ENCODE measurements around the gene ATF3. TPM values are rescaled to one million over a fixed set of nuclear protein-coding genes. Genes with fewer than 3 reads are reported as not detected.
A peak's percentile ranks its signal among the peaks of the same experiment; 100 is the strongest.

The ATF3 gene
- total RNA-seq, 1 donor: 5.2 TPM

DNA sequence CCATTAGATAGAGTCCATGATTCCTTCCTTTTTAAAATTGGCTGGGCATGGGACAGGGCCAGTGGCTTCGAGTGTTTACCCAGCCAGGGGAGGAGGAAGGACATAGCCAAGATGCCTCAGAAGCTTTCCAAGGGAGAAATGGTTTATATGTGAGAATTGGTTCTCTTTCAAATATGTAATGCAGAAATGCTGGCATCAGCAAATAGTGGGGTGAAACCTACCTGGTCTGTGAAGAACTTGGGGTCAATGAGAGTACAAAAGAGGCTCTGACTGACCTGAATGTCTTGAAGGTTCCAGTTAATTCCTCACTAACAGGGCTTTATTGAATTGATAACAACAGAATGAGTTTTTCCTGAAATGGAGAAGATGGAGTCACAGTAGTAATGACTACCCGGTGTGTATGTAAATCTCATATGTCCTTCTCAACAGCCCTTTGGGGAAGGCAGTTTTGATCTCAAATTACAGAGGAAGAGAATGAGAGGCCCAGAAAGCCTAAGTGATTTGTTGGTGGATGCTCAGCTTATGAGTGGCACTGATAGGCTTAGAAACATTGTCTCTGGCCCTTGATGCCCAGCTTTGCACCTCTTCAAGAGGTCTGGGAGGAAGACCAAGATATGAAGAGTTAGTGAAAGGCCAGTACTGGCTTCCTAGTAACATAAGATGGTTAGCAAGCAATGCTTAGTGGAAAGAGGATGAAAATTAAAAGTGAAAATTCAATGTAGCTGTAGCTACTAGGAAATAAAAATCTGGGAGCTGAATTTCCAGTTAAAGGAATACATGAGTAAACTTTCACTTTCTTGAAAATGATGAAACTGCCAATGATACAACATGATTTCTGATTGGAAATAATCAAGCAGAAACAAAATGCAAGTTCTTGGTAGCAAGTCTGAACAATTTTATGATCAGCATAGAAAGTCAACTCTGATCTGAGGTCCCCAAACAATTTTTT is 2.7 kb downstream of the ATF3 start:
- DNase-seq (ENCODE audit: low read depth): no peak
- TF ChIP-seq, protein P1, sequence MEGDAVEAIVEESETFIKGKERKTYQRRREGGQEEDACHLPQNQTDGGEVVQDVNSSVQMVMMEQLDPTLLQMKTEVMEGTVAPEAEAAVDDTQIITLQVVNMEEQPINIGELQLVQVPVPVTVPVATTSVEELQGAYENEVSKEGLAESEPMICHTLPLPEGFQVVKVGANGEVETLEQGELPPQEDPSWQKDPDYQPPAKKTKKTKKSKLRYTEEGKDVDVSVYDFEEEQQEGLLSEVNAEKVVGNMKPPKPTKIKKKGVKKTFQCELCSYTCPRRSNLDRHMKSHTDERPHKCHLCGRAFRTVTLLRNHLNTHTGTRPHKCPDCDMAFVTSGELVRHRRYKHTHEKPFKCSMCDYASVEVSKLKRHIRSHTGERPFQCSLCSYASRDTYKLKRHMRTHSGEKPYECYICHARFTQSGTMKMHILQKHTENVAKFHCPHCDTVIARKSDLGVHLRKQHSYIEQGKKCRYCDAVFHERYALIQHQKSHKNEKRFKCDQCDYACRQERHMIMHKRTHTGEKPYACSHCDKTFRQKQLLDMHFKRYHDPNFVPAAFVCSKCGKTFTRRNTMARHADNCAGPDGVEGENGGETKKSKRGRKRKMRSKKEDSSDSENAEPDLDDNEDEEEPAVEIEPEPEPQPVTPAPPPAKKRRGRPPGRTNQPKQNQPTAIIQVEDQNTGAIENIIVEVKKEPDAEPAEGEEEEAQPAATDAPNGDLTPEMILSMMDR (IDR thresholded peaks at IDR 0.05; ENCODE audit: insufficient read depth, low read length): no peak
- H3K4me3 ChIP-seq (ENCODE audit: low read depth, low read length): no peak overlapping the region

DNA sequence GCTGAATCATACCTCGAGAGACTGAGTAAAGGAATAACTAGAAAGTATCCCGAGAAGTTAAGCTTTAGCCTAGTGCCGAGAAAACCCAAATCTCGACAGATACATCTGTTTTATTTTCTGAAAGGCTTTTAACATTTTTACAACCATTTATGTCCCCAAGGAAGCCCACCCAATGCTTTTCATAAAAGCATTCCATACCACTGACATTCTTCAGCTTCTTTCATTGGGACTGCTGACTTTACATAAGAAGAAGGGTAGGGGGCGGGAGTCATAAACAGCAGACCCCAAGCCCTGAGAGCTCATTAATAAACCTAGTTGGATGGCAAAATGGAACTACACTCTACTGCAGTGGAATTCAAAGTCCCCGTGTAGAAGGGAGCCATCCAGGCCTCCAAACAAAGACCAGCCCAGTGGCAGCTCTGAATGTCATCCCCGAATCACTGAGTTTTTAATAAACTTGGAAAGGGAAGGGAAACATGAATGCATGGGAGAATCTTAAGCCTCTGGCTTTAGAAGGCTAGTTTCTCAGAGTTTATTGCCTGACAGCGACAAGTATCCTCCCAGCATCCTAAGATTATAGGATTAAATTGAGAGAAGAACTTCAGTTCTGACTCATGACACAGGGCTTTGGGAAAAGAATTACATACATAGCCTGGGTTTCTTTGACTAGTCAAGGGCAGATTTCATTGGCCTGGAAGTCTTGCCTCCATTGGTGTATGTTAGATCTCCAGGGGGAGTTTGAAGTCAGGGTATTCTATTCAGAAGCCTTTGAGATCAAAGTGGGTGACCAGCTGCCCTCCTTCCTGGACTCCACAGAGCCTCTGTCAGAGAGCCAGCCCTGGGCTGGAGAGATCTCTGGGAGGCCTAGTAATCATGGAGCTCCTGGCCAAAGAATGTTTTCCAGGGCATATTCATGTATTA is 3.7 kb downstream of the ATF3 start:
- no peak overlapping the region for H3K4me3 ChIP-seq (ENCODE audit: low read depth, low read length)
- DNase-seq (ENCODE audit: low read depth): no peak
- TF ChIP-seq, protein P1 (IDR thresholded peaks at IDR 0.05; ENCODE audit: insufficient read depth, low read length): no peak

DNA sequence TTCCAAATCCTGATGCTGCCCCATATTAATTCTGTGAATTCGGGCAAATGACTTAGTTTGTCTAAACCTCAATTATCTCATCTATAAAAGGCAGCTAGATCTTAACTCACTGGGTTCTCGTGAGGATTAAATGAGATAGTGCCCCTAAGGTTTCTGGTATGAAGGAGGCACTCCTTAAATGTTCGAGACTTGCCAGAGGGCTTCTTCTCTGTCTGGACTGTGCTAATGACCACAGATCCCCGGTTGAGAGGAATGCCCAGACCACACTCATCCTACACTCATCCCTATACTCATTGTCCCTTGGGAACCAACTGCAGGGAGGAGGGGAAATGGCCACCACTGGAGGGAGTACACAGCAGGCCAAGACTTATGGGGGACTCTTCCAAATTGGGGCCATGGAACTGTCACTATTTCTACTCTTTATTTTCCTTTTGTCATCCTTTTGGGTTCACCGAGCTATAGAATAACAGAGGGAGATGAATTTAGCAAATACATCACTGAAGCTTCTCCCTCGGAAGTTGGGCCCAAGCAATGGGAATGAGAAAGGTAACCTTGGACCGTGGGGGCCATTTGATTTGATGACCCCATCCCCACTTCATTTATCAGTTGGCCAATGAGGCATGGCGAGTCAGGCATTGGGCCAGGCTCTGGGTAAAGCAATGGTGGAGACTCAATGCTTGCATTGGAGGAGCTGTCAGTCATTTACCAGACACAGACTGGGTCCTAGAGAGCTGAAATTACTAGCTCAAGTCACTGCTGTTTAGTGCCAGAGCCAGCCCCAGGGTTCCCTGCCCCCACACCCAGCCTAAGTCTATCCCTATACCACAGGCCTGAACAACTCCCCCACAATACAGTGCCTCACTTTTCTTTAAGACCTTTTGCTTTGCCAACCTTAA is 5.1 kb downstream of the ATF3 start:
- peak; percentile 34 for DNase-seq (ENCODE audit: low read depth)
- no peak overlapping the region for H3K4me3 ChIP-seq (ENCODE audit: low read depth, low read length)
- TF ChIP-seq, protein P1 (IDR thresholded peaks at IDR 0.05; ENCODE audit: insufficient read depth, low read length): peak; percentile 22

DNA sequence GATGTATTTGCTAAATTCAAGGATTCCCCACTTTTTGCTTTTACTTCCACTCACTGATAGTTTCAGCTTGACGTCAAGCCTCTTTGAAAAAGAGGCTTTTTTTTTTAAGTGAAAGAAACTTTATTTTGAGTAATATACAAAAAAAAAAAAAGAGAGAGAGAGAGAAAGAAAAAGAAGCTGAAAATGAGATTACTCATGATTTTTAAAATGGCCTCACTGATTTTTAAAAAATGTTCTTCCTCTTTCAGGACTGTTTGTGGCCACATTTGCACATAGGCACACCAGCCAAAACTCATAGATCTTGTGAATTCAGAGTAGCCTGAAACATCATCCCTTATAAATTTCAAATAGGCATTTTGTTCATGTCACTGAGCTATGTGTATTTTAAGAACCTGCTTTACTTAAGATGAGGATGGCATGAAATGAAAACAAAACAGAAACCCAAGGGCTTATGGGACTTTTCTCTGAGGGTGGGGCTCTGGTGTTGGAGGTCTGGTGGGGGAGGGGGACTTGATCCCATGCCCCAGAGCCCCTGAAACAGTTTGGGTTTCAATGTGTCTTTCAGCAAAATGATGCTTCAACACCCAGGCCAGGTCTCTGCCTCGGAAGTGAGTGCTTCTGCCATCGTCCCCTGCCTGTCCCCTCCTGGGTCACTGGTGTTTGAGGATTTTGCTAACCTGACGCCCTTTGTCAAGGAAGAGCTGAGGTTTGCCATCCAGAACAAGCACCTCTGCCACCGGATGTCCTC is 6.1 kb downstream of the ATF3 start:
- TF ChIP-seq, protein P1 (IDR thresholded peaks at IDR 0.05; ENCODE audit: insufficient read depth, low read length): no peak
- H3K4me3 ChIP-seq (ENCODE audit: low read depth, low read length): no peak overlapping the region
- DNase-seq (ENCODE audit: low read depth): no peak

DNA sequence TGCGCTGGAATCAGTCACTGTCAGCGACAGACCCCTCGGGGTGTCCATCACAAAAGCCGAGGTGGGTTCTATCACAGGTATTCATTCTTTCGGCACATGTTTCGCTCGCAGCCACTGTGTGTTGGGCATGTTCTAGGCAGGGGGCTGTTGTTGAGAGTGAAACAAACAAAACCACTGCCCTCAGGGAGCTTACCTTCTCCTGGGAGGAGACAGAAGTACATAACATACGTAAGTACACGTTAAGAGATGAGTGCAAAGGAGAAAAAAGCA is 6.6 kb downstream of the ATF3 start:
- H3K4me3 ChIP-seq (ENCODE audit: low read depth, low read length): no peak overlapping the region
- DNase-seq (ENCODE audit: low read depth): no peak
- TF ChIP-seq, protein P1 (IDR thresholded peaks at IDR 0.05; ENCODE audit: insufficient read depth, low read length): no peak
